ENCODE measurements around the gene FAM131A.

FAM131A gene

GRCh38 chr3:184343200-184343876 is 5.9 kb downstream of the FAM131A start:
- CTCF ChIA-PET: interaction anchor here (1.1 kb wide), 1 partner anchor 10 kb away, joined by 4 read pairs; no protein-coding TSS in a partner anchor
- POLR2A ChIA-PET (ENCODE audit: low non-redundant PET): interaction anchor here (0.6 to 0.7 kb wide), 2 partner anchors 15 to 38 kb away, joined by 6 to 7 read pairs; no protein-coding TSS in a partner anchor
- peak overlapping the region; percentile 69 for H3K27ac ChIP-seq
- TF ChIP-seq CTCF (conservative IDR thresholded peaks at IDR 0.05; ENCODE audit: low read depth): no peak
- no peak for DNase-seq (ENCODE audit: low spot score)

GRCh38 chr3:184344579-184345316 is 7.3 kb downstream of the FAM131A start:
- TF ChIP-seq CTCF (conservative IDR thresholded peaks at IDR 0.05; ENCODE audit: low read depth): no peak
- no peak for DNase-seq (ENCODE audit: low spot score)
- ChIA-PET POLR2A (ENCODE audit: low non-redundant PET) (no interaction called here), CTCF (interaction anchor here (0.7 to 1.3 kb wide), 2 partner anchors 17 to 19 kb away, joined by 3 to 6 read pairs; partner anchors contain the start of genes CLCN2 and POLR2H)
- peak overlapping the region; percentile 69 for H3K27ac ChIP-seq

GRCh38 chr3:184345317-184346144 is 8.1 kb downstream of the FAM131A start:
- DNase-seq (ENCODE audit: low spot score): peak; percentile 75
- TF ChIP-seq CTCF (conservative IDR thresholded peaks at IDR 0.05; ENCODE audit: low read depth): peak; percentile 52
- ChIA-PET POLR2A (ENCODE audit: low non-redundant PET) (interaction anchor here (0.6 kb wide), 1 partner anchor 46 kb away, joined by 4 read pairs; the partner anchor contains the start of gene PSMD2), CTCF (interaction anchor here (0.6 to 1.5 kb wide), 7 partner anchors 10 to 196 kb away, joined by 3 to 6 read pairs (median 3); partner anchors contain the start of genes CLCN2 and POLR2H)
- H3K27ac ChIP-seq: peak overlapping the region; percentile 69

- ChIA-PET CTCF (interaction anchor here (0.8 to 1.5 kb wide), 4 partner anchors 14 to 195 kb away, joined by 3 to 6 read pairs (median 4); partner anchors contain the start of genes CLCN2 and POLR2H), POLR2A (ENCODE audit: low non-redundant PET) (no interaction called here)
- H3K27ac ChIP-seq: peak overlapping the region; percentile 69
- no peak for DNase-seq (ENCODE audit: low spot score)
- no peak for TF ChIP-seq CTCF (conservative IDR thresholded peaks at IDR 0.05; ENCODE audit: low read depth)
Measured at GRCh38 chr3:184346480-184347190, 9.2 kb downstream of the FAM131A start.

- DNase-seq (ENCODE audit: low spot score): no peak
- POLR2A ChIA-PET (ENCODE audit: low non-redundant PET): no interaction called here
- CTCF ChIA-PET: no interaction called here
- peak overlapping the region; percentile 39 for H3K27ac ChIP-seq
- TF ChIP-seq CTCF (conservative IDR thresholded peaks at IDR 0.05; ENCODE audit: low read depth): no peak
Measured at GRCh38 chr3:184347321-184348056, 10.1 kb downstream of the FAM131A start.

Measured in RWPE1 (cell line).